HEK293T (cell line): ENCODE data around the gene MLLT3.
"Not testable (repeated sequence)": the region's sequence is repeated elsewhere in the genome, so short reads cannot be mapped to it uniquely, and the experiment has no call there.

Source experiments
- CTCF ChIA-PET: fragments of 350-600 bp; formaldehyde crosslinking; extraction: SDS; loops from one replicate; lab custom pipeline; 2021; ENCODE audit warnings: antibody characterized with exemption, inconsistent platforms; lab: Yijun Ruan, JAX
- POLR2A ChIA-PET: fragments of 350-600 bp; formaldehyde crosslinking; extraction: SDS; loops from one replicate; lab custom pipeline; 2020; ENCODE audit warnings: antibody characterized with exemption, inconsistent platforms; lab: Yijun Ruan, JAX
- DNase-seq: peaks from one replicate; pipeline ENCODE4 v3.0.0; 2012; ENCODE audit warnings: mixed read lengths; ENCODE audit errors: extremely low spot score
- ARNT ChIP-seq: fragments of 450-650 bp; IDR thresholded peaks from 2 replicates; pipeline ENCODE4 v1.6.1; 2017; ENCODE audit warnings: mild to moderate bottlenecking
- BHLHE40 ChIP-seq: fragments of 450-650 bp; IDR thresholded peaks from 2 replicates; pipeline ENCODE4 v1.6.1; 2016; ENCODE audit warnings: mild to moderate bottlenecking, moderate library complexity, borderline replicate concordance
- CTBP1 ChIP-seq: fragments of 450-650 bp; IDR thresholded peaks from 2 replicates; pipeline ENCODE4 v1.6.1; 2016; ENCODE audit warnings: borderline replicate concordance
- ELF4 ChIP-seq: fragments of 450-650 bp; IDR thresholded peaks from 2 replicates; pipeline ENCODE4 v1.6.1; 2017; ENCODE audit warnings: antibody characterized with exemption
- FOXA1 ChIP-seq: fragments of 450-650 bp; IDR thresholded peaks from 2 replicates; pipeline ENCODE4 v1.6.1; 2016; ENCODE audit warnings: mild to moderate bottlenecking
- FOXK2 ChIP-seq: fragments of 450-650 bp; IDR thresholded peaks from 2 replicates; pipeline ENCODE4 v1.6.1; 2016; ENCODE audit warnings: mild to moderate bottlenecking
- FOXM1 ChIP-seq: fragments of 450-650 bp; IDR thresholded peaks from 2 replicates; pipeline ENCODE4 v1.6.1; 2017; ENCODE audit warnings: mild to moderate bottlenecking, borderline replicate concordance
- HDGF ChIP-seq: fragments of 450-650 bp; IDR thresholded peaks from 2 replicates; pipeline ENCODE4 v1.6.1; 2017; ENCODE audit warnings: antibody characterized with exemption, borderline replicate concordance
- L3MBTL2 ChIP-seq: fragments of 450-650 bp; conservative IDR thresholded peaks from 2 replicates; pipeline ENCODE4 v1.6.1; 2016; ENCODE audit warnings: mild to moderate bottlenecking
- LEF1 ChIP-seq: fragments of 450-650 bp; IDR thresholded peaks from 2 replicates; pipeline ENCODE4 v1.6.1; 2017; ENCODE audit warnings: mild to moderate bottlenecking, borderline replicate concordance
- NFRKB ChIP-seq: fragments of 450-650 bp; IDR thresholded peaks from 2 replicates; pipeline ENCODE4 v1.6.1; 2016; ENCODE audit warnings: mild to moderate bottlenecking, moderate library complexity
- SP1 ChIP-seq: fragments of 450-650 bp; IDR thresholded peaks from 2 replicates; pipeline ENCODE4 v1.6.1; 2017
- SUZ12 ChIP-seq: fragments of 450-650 bp; IDR thresholded peaks from 2 replicates; pipeline ENCODE4 v1.6.1; 2016; ENCODE audit warnings: mild to moderate bottlenecking
- TARDBP ChIP-seq: fragments of 450-650 bp; IDR thresholded peaks from 2 replicates; pipeline ENCODE4 v1.6.1; 2016
- ZNF384 ChIP-seq: fragments of 450-650 bp; IDR thresholded peaks from 2 replicates; pipeline ENCODE4 v1.6.1; 2016
- TF ChIP-seq, protein P1 (sequence below): fragments of 450-650 bp; IDR thresholded peaks from 2 replicates; pipeline ENCODE4 v1.6.1; 2016

Gene MLLT3

GRCh38 chr9:20592673-20593072 is 29.6 kb downstream of the MLLT3 start:
- ChIA-PET POLR2A (no interaction called here), CTCF (no interaction called here)
- no peak for TF ChIP-seq CTBP1
- TF ChIP-seq SUZ12 = no peak
- TF ChIP-seq ZNF384 = no peak
- TF ChIP-seq HDGF = no peak
- no peak for TF ChIP-seq ELF4
- TF ChIP-seq LEF1 = no peak
- TF ChIP-seq BHLHE40 = no peak
- TF ChIP-seq FOXA1 = no peak
- no peak for TF ChIP-seq SP1
- no peak for TF ChIP-seq NFRKB
- TF ChIP-seq FOXK2 = no peak
- TF ChIP-seq, protein P1, sequence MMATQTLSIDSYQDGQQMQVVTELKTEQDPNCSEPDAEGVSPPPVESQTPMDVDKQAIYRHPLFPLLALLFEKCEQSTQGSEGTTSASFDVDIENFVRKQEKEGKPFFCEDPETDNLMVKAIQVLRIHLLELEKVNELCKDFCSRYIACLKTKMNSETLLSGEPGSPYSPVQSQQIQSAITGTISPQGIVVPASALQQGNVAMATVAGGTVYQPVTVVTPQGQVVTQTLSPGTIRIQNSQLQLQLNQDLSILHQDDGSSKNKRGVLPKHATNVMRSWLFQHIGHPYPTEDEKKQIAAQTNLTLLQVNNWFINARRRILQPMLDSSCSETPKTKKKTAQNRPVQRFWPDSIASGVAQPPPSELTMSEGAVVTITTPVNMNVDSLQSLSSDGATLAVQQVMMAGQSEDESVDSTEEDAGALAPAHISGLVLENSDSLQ = no peak
- no peak for TF ChIP-seq ARNT
- TF ChIP-seq FOXM1 = no peak
- TF ChIP-seq L3MBTL2 = no peak
- TF ChIP-seq TARDBP = no peak
- no peak for DNase-seq

- ChIA-PET CTCF (no interaction called here), POLR2A (no interaction called here)
- no peak for DNase-seq
- TF ChIP-seq ZNF384 (no peak), BHLHE40 (no peak), L3MBTL2 (no peak), FOXK2 (no peak), CTBP1 (no peak), TARDBP (no peak), HDGF (no peak), FOXM1 (no peak), LEF1 (no peak), FOXA1 (no peak), SUZ12 (no peak), ARNT (no peak), SP1 (no peak), NFRKB (no peak), ELF4 (no peak)
- TF ChIP-seq, protein P1 = no peak
These were observed 31.1 kb downstream of the MLLT3 start for GRCh38 chr9:20591223-20591622.

DNA sequence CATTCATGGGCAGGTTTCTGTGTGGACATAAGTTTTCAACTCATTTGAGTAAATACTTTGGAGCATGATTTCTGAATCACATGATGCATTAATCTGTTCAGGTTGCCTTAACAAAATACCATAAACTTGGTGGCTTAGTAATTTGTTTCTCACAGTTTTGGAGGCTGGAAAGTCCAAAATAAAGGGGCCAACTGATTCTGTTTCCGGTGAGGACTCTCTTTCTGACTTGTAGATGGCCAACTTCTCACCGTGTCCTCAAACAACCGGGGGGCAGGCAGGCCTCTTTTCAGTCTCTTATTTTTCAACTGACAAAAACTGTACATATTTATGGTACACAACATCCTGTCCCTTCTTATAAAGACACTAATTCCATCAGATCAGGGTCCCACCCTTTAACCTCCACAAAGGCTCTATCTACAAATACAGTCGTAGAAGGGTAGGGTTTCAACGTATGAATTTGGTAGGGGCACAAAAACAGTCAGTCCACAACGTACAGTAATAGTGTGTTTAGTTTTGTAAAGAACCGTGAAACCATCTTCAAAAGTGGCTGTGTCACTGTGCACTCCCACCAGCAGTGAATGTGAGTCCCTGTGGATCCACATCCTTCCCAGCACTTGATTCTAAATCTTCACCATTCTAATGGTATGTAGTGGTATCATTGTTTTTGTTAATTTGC is 37.2 kb downstream of the MLLT3 start:
- TF ChIP-seq TARDBP = no peak
- no peak for DNase-seq
- ChIA-PET CTCF (no interaction called here), POLR2A (no interaction called here)

GRCh38 chr9:20583088-20583487 is 39.2 kb downstream of the MLLT3 start:
- POLR2A ChIA-PET, CTCF ChIA-PET, DNase-seq: not testable (repeated sequence)

GRCh38 chr9:20582150-20582549 is 40.1 kb downstream of the MLLT3 start:
- no peak for DNase-seq
- ChIA-PET POLR2A (no interaction called here), CTCF (no interaction called here)
- TF ChIP-seq L3MBTL2 = no peak
- TF ChIP-seq LEF1 = no peak
- TF ChIP-seq CTBP1 = no peak
- TF ChIP-seq, protein P1 = no peak
- TF ChIP-seq TARDBP = no peak
- TF ChIP-seq FOXM1 = no peak
- TF ChIP-seq SP1 = no peak
- no peak for TF ChIP-seq FOXK2

DNA sequence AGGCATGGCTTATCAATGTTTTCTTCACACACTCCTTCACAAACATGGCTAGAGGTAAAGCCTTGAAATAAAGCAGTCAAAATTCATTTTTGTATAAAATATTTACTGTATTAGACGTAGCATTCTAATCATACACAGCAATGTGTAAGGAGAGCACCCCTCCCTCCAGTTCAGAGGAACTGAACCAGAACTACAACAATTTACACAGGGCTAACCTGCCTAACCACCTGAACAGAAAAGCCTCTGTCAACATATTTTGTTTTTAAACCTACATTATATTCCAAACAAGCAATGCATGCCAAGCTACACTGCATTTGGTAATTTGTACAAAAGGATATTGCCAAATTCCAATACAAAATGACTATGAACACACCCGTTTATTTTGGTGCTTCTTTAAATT is 41.6 kb downstream of the MLLT3 start:
- ChIA-PET CTCF (no interaction called here), POLR2A (no interaction called here)
- TF ChIP-seq NFRKB (no peak), ARNT (no peak), SUZ12 (no peak), FOXM1 (no peak), FOXA1 (no peak), BHLHE40 (no peak), LEF1 (no peak), FOXK2 (no peak), L3MBTL2 (no peak), ELF4 (no peak), HDGF (no peak)
- TF ChIP-seq, protein P1 = no peak
- DNase-seq = no peak
